Adrenal gland (tissue), 5 donors: ENCODE results near the gene SV2C.

Experiments
- POLR2A ChIP-seq, 2 donors: fragments of 450-650 bp; IDR thresholded peaks; one replicate each; pipeline ENCODE4 v1.6.1; 2017; ENCODE audit warnings: antibody characterized with exemption in 2 of 2, mild to moderate bottlenecking in 2 of 2, moderate library complexity in 1 of 2
- TF ChIP-seq, protein P1 (sequence below), 6 experiments: fragments of 450-650 bp in 4 of 6; fragments of 200-600 bp in 2 of 6; sonication (generic) in 1 of 6; IDR thresholded peaks; 1 replicate in 5 of 6; 2 replicates in 1 of 6; pipeline versions ENCODE4 v1.5.1 to v1.8.0; 2016 to 2021; ENCODE audit warnings: antibody characterized with exemption in 6 of 6, mild to moderate bottlenecking in 2 of 6, moderate library complexity in 1 of 6
- donor health status: DM: no; HTN: no; CAD: no.

DNA sequence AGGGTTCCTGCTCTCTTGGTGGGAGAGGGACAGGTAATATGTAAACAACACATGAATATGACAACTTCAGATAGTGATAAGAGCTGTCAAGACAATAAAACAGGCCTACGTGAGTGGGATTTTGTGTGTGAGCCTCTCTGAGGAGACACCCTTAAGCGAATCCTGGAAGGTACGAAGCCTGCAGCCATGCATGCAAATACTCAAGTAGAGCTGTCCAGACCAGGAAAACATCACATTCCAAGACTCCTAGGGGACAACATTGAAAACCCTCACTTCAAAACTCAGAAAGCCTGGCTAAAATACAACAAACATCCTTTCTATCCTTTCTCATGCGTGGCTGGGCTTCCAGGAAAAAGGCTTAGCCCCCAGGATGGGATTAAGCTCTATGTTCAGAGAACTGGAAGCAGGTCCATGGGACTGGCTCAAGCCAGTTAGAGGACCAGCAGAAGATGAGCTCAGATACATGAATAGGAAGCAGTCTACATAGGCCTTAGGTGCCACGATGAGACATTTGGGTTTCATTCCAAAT, 195.1 kb downstream of the SV2C start:
- TF ChIP-seq, protein P1, sequence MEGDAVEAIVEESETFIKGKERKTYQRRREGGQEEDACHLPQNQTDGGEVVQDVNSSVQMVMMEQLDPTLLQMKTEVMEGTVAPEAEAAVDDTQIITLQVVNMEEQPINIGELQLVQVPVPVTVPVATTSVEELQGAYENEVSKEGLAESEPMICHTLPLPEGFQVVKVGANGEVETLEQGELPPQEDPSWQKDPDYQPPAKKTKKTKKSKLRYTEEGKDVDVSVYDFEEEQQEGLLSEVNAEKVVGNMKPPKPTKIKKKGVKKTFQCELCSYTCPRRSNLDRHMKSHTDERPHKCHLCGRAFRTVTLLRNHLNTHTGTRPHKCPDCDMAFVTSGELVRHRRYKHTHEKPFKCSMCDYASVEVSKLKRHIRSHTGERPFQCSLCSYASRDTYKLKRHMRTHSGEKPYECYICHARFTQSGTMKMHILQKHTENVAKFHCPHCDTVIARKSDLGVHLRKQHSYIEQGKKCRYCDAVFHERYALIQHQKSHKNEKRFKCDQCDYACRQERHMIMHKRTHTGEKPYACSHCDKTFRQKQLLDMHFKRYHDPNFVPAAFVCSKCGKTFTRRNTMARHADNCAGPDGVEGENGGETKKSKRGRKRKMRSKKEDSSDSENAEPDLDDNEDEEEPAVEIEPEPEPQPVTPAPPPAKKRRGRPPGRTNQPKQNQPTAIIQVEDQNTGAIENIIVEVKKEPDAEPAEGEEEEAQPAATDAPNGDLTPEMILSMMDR (IDR thresholded peaks at IDR 0.05): no peak
- no peak for TF ChIP-seq POLR2A (IDR thresholded peaks at IDR 0.05)
